ENCODE measurements around the gene CMSS1. TPM values are rescaled to one million over a fixed set of nuclear protein-coding genes. Genes with fewer than 3 reads are reported as not detected.

CMSS1 gene
- total RNA-seq, 5 donors from 2014 or later (not counting 1 experiment from before 2014, with no cell fraction given) = 16.2 to 22.0 (median 18.3) TPM

DNA sequence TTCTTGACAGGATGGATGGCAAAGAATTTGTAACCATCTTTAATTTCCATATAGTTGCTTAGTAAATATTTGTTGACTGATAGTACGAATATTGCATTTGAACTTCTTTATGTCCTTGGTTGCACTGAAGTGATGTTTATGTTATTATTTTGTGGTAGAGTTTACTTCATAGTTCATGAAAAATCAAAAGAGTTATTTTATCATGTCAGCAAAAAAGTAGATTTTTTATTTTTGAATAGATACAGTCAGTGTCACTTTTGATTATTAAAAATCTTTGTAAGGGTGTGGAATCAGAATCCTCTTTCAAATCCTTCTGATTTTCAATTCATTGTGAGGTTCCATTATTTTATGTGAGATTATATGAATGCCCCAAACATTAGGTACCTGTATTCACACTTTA, 261.7 kb downstream of the CMSS1 start:
- H3K9me3 Mint-ChIP-seq = no peaks in the 10 kb centered on the region
- no peak overlapping the region for H3K4me3 ChIP-seq (ENCODE audit: control insufficient read depth in 1 of 2, extremely low read depth in 1 of 2, low read length in 1 of 2)
- H3K36me3 ChIP-seq (ENCODE audit: control insufficient read depth in 2 of 2, extremely low read depth in 1 of 2, insufficient read depth in 1 of 2, low read length in 1 of 2) = peaks cover 0 to 3% of the 10 kb centered on the region in 2 donors
- no CpG with 5 or more reads among the region's 1 CpG for WGBS (ENCODE audit: insufficient coverage)
- peaks cover 6 to 12% of the 10 kb centered on the region in 2 experiments for H3K4me1 ChIP-seq (ENCODE audit: control insufficient read depth in 1 of 2, extremely low read depth in 1 of 2, insufficient read depth in 2 of 2, low read length in 2 of 2)
- H3K4me1 Mint-ChIP-seq = peaks cover 18 to 26% (median 18%) of the 10 kb centered on the region in 3 donors
- DNase-seq (no peak), ATAC-seq (replicated peaks in 1 of 4) (no peak)
- H3K27ac Mint-ChIP-seq = no peak overlapping the region
- H3K27me3 ChIP-seq (replicated peaks in 1 of 2; ENCODE audit: control insufficient read depth in 2 of 2, extremely low read depth in 1 of 2, insufficient read depth in 2 of 2, low read length in 1 of 2) = no peaks in the 10 kb centered on the region
- POLR2A ChIA-PET = no interaction called here
- H3K27me3 Mint-ChIP-seq = no peaks in the 10 kb centered on the region
- CTCF ChIA-PET = no interaction called here
- no peak overlapping the region for H3K4me3 Mint-ChIP-seq
- H3K36me3 Mint-ChIP-seq = peaks cover 14% of the 10 kb centered on the region
- H3K9me3 ChIP-seq = no peaks in the 10 kb centered on the region
- no peak overlapping the region for H3K27ac ChIP-seq (ENCODE audit: low read length)

- H3K36me3 Mint-ChIP-seq = peaks cover 14% of the 10 kb centered on the region
- no peaks in the 10 kb centered on the region for H3K27me3 Mint-ChIP-seq
- POLR2A ChIA-PET = interaction anchor here in 1 of 2 donors (0.6 kb wide), 1 partner anchor 594 kb away, joined by 7 read pairs; no protein-coding TSS in a partner anchor
- 100% methylated on average over 1 of the region's 2 CpGs for WGBS (ENCODE audit: insufficient coverage)
- H3K27ac Mint-ChIP-seq = no peak overlapping the region
- CTCF ChIA-PET = interaction anchor here in 1 of 2 donors (0.6 kb wide), 1 partner anchor 55 kb away, joined by 4 read pairs; no protein-coding TSS in a partner anchor
- H3K36me3 ChIP-seq (ENCODE audit: control insufficient read depth in 2 of 2, extremely low read depth in 1 of 2, insufficient read depth in 1 of 2, low read length in 1 of 2) = peaks cover 0 to 3% of the 10 kb centered on the region in 2 donors
- no peak for ATAC-seq (replicated peaks in 1 of 4)
- no peaks in the 10 kb centered on the region for H3K9me3 Mint-ChIP-seq
- no peak overlapping the region for H3K4me3 ChIP-seq (ENCODE audit: control insufficient read depth in 1 of 2, extremely low read depth in 1 of 2, low read length in 1 of 2)
- no peaks in the 10 kb centered on the region for H3K27me3 ChIP-seq (replicated peaks in 1 of 2; ENCODE audit: control insufficient read depth in 2 of 2, extremely low read depth in 1 of 2, insufficient read depth in 2 of 2, low read length in 1 of 2)
- H3K4me1 Mint-ChIP-seq = peaks cover 11 to 18% (median 12%) of the 10 kb centered on the region in 3 donors
- no peaks in the 10 kb centered on the region for H3K9me3 ChIP-seq
- H3K27ac ChIP-seq (ENCODE audit: low read length) = no peak overlapping the region
- no peak for DNase-seq
- peaks cover 3 to 6% of the 10 kb centered on the region in 2 experiments for H3K4me1 ChIP-seq (ENCODE audit: control insufficient read depth in 1 of 2, extremely low read depth in 1 of 2, insufficient read depth in 2 of 2, low read length in 2 of 2)
- H3K4me3 Mint-ChIP-seq = no peak overlapping the region
Measured at GRCh38 chr3:100080573-100080972, 262.9 kb downstream of the CMSS1 start.

DNA sequence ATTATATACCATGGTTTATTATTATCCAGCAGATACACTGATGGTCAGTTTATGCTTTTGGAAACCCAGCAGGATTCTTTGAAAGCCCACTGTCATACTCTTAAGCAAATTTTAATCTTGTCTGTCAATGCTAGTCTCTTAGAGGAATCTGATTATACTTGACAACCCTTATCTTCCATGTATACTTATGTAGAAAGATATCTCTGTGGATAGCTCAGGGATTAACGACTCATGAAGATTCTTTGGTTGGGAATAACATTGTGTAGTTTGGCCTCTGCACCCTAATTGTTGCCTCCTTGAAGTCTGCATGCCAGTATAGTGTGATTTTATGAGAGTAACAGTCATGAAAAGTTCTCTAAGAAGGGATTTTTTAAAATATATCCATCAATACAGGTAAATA, 263.6 kb downstream of the CMSS1 start:
- no peak overlapping the region for H3K4me3 ChIP-seq (ENCODE audit: control insufficient read depth in 1 of 2, extremely low read depth in 1 of 2, low read length in 1 of 2)
- H3K27me3 ChIP-seq (replicated peaks in 1 of 2; ENCODE audit: control insufficient read depth in 2 of 2, extremely low read depth in 1 of 2, insufficient read depth in 2 of 2, low read length in 1 of 2) = no peaks in the 10 kb centered on the region
- H3K27me3 Mint-ChIP-seq = no peaks in the 10 kb centered on the region
- DNase-seq (no peak), ATAC-seq (replicated peaks in 1 of 4) (no peak)
- no peak overlapping the region for H3K27ac Mint-ChIP-seq
- no peaks in the 10 kb centered on the region for H3K9me3 Mint-ChIP-seq
- CTCF ChIA-PET = no interaction called here
- H3K4me1 ChIP-seq (ENCODE audit: control insufficient read depth in 1 of 2, extremely low read depth in 1 of 2, insufficient read depth in 2 of 2, low read length in 2 of 2) = no peaks in the 10 kb centered on the region
- no CpG with 5 or more reads among the region's 1 CpG for WGBS (ENCODE audit: insufficient coverage)
- POLR2A ChIA-PET = no interaction called here
- peaks cover 0 to 3% of the 10 kb centered on the region in 2 donors for H3K36me3 ChIP-seq (ENCODE audit: control insufficient read depth in 2 of 2, extremely low read depth in 1 of 2, insufficient read depth in 1 of 2, low read length in 1 of 2)
- H3K36me3 Mint-ChIP-seq = peaks cover 14% of the 10 kb centered on the region
- H3K27ac ChIP-seq (ENCODE audit: low read length) = no peak overlapping the region
- no peak overlapping the region for H3K4me3 Mint-ChIP-seq
- H3K9me3 ChIP-seq = no peaks in the 10 kb centered on the region
- peaks cover 4 to 11% (median 4%) of the 10 kb centered on the region in 3 donors for H3K4me1 Mint-ChIP-seq

DNA sequence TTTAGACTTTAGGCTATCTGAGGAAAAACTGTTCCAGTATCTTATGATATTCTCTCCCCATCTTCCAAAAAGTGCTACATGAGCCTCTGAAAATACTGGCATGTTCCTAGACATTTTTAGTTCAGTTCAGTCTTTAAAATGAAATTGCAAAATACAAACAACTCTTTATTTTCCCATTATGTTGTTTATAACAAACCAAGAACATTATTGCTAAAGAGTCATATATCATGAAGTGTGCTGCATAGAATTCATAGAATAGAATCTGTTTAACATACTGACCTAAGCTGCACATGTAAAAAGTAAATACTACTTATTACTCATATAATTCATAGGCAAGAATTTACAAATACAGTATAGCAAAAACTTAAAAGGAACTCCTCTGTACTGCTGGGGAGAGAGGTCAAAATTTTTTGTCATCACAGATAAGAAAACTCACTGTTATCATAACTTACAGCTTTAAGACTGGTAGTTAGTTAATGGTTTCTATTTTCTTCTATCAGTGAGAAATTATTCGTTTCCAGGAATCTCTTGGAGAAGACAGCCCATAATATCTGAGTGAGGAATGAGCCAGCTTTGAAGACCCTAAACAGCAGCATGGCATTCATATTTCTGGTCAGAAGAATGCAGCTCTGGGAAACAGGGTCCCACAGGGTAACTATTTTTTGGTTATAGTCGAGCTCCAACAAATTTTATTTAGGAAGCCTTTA, 264.5 kb downstream of the CMSS1 start:
- no peaks in the 10 kb centered on the region for H3K9me3 ChIP-seq

DNA sequence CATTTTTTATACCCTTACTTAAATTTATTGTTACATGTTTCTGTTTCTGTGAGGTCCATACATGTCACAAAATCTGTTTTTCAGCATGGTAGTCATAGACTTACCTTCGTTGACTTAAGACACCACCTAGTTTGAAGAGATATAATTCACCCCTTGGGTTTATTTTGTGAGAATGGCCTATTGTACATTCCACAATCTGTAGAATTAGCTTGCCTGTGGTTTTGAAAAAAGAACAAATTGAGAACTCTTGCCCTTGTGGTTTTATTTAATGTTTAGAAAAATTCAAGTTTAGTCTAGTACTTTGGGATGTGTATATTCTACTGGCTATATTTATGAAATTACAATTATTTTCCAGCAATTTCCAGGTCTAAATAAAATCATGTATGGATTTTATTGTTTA, 265.1 kb downstream of the CMSS1 start:
- Histone ChIP-seq H3K4me1 (ENCODE audit: control insufficient read depth in 1 of 2, extremely low read depth in 1 of 2, insufficient read depth in 2 of 2, low read length in 2 of 2) (no peaks in the 10 kb centered on the region), H3K9me3 (no peaks in the 10 kb centered on the region), H3K27ac (ENCODE audit: low read length) (no peak overlapping the region), H3K4me3 (ENCODE audit: control insufficient read depth in 1 of 2, extremely low read depth in 1 of 2, low read length in 1 of 2) (no peak overlapping the region), H3K36me3 (ENCODE audit: control insufficient read depth in 2 of 2, extremely low read depth in 1 of 2, insufficient read depth in 1 of 2, low read length in 1 of 2) (peaks cover 0 to 3% of the 10 kb centered on the region in 2 donors), H3K27me3 (replicated peaks in 1 of 2; ENCODE audit: control insufficient read depth in 2 of 2, extremely low read depth in 1 of 2, insufficient read depth in 2 of 2, low read length in 1 of 2) (no peaks in the 10 kb centered on the region)
- DNase-seq (no peak), ATAC-seq (replicated peaks in 1 of 4) (no peak)
- Mint-ChIP-seq H3K9me3 (no peaks in the 10 kb centered on the region), H3K27me3 (no peaks in the 10 kb centered on the region), H3K4me1 (peaks cover 5 to 8% (median 7%) of the 10 kb centered on the region in 3 donors), H3K27ac (no peak overlapping the region), H3K4me3 (no peak overlapping the region), H3K36me3 (peaks cover 14% of the 10 kb centered on the region)
- WGBS (ENCODE audit: insufficient coverage) = no CpG with 5 or more reads among the region's 1 CpG
- ChIA-PET CTCF (no interaction called here), POLR2A (no interaction called here)

More for the DNA sequence above, 264.5 kb downstream of the CMSS1 start:
- H3K36me3 ChIP-seq (ENCODE audit: control insufficient read depth in 2 of 2, extremely low read depth in 1 of 2, insufficient read depth in 1 of 2, low read length in 1 of 2) = peaks cover 0 to 3% of the 10 kb centered on the region in 2 donors
- Mint-ChIP-seq H3K4me3 (no peak overlapping the region), H3K27me3 (no peaks in the 10 kb centered on the region), H3K27ac (no peak overlapping the region), H3K9me3 (no peaks in the 10 kb centered on the region), H3K36me3 (peaks cover 14% of the 10 kb centered on the region), H3K4me1 (peaks cover 5 to 6% (median 5%) of the 10 kb centered on the region in 3 donors)
- DNase-seq (no peak), ATAC-seq (replicated peaks in 1 of 4) (no peak)
- no peak overlapping the region for H3K27ac ChIP-seq (ENCODE audit: low read length)
- H3K4me1 ChIP-seq (ENCODE audit: control insufficient read depth in 1 of 2, extremely low read depth in 1 of 2, insufficient read depth in 2 of 2, low read length in 2 of 2) = no peaks in the 10 kb centered on the region
- H3K27me3 ChIP-seq (replicated peaks in 1 of 2; ENCODE audit: control insufficient read depth in 2 of 2, extremely low read depth in 1 of 2, insufficient read depth in 2 of 2, low read length in 1 of 2) = no peaks in the 10 kb centered on the region
- no peak overlapping the region for H3K4me3 ChIP-seq (ENCODE audit: control insufficient read depth in 1 of 2, extremely low read depth in 1 of 2, low read length in 1 of 2)
- CTCF ChIA-PET = no interaction called here
- POLR2A ChIA-PET = no interaction called here
- WGBS (ENCODE audit: insufficient coverage) = 83% methylated on average over 1 of the region's 2 CpGs

- H3K27ac Mint-ChIP-seq = no peak overlapping the region
- H3K4me3 ChIP-seq (ENCODE audit: control insufficient read depth in 1 of 2, extremely low read depth in 1 of 2, low read length in 1 of 2) = no peak overlapping the region
- H3K27me3 ChIP-seq (replicated peaks in 1 of 2; ENCODE audit: control insufficient read depth in 2 of 2, extremely low read depth in 1 of 2, insufficient read depth in 2 of 2, low read length in 1 of 2) = no peaks in the 10 kb centered on the region
- H3K27me3 Mint-ChIP-seq = no peaks in the 10 kb centered on the region
- H3K4me3 Mint-ChIP-seq = no peak overlapping the region
- no peaks in the 10 kb centered on the region for H3K9me3 ChIP-seq
- H3K9me3 Mint-ChIP-seq = no peaks in the 10 kb centered on the region
- ATAC-seq (replicated peaks in 1 of 4) = no peak
- POLR2A ChIA-PET = no interaction called here
- H3K4me1 Mint-ChIP-seq = peaks cover 5 to 8% (median 7%) of the 10 kb centered on the region in 3 donors
- WGBS (ENCODE audit: insufficient coverage) = no CpG with 5 or more reads among the region's 6 CpGs
- DNase-seq = no peak
- H3K36me3 Mint-ChIP-seq = peaks cover 14% of the 10 kb centered on the region
- no peak overlapping the region for H3K27ac ChIP-seq (ENCODE audit: low read length)
- CTCF ChIA-PET = no interaction called here
- H3K36me3 ChIP-seq (ENCODE audit: control insufficient read depth in 2 of 2, extremely low read depth in 1 of 2, insufficient read depth in 1 of 2, low read length in 1 of 2) = peaks cover 0 to 3% of the 10 kb centered on the region in 2 donors
- no peaks in the 10 kb centered on the region for H3K4me1 ChIP-seq (ENCODE audit: control insufficient read depth in 1 of 2, extremely low read depth in 1 of 2, insufficient read depth in 2 of 2, low read length in 2 of 2)
Measured at GRCh38 chr3:100083209-100083608, 265.5 kb downstream of the CMSS1 start.
